GM12872 (cell line): ENCODE measurements around the gene ARHGAP26.

Source experiments
- CTCF ChIP-seq: IDR thresholded peaks from 3 replicates; pipeline ENCODE4 v1.5.1; 2011; ENCODE audit warnings: low read depth, mild to moderate bottlenecking, low read length, moderate library complexity; ENCODE audit not compliant: insufficient read depth

ARHGAP26 gene

GRCh38 chr5:143176048-143176447 lies 405.9 kb downstream of the ARHGAP26 start:
- TF ChIP-seq CTCF, result no peak

GRCh38 chr5:143177263-143177983 lies 407.2 kb downstream of the ARHGAP26 start:
- no peak for TF ChIP-seq CTCF

- TF ChIP-seq CTCF, result no peak
Observed at GRCh38 chr5:143179126-143179740, 409.1 kb downstream of the ARHGAP26 start.

GRCh38 chr5:143180751-143181150 lies 410.6 kb downstream of the ARHGAP26 start:
- TF ChIP-seq CTCF, result no peak

- TF ChIP-seq CTCF, result no peak
Observed at GRCh38 chr5:143181173-143181572, 411.0 kb downstream of the ARHGAP26 start.

- TF ChIP-seq CTCF, result no peak
Observed at GRCh38 chr5:143182106-143182505, 411.9 kb downstream of the ARHGAP26 start.

- TF ChIP-seq CTCF, result no peak
Observed at GRCh38 chr5:143182901-143183820, 413.0 kb downstream of the ARHGAP26 start.
